A549 (cell line): Measurements from ENCODE around the gene TTBK2. TPM values are rescaled to one million over a fixed set of nuclear protein-coding genes. Genes with fewer than 3 reads are reported as not detected.

Source experiments
- ATAC-seq, 2 experiments: fragments of 200-7000 bp in 1 of 2; fragments of >200 bp in 1 of 2; cut with Nextera tagmentation in 1 of 2; cut with Tn5 transposase in 1 of 2; 3 replicates each; pipeline versions ENCODE4 v1.8.0 to v1.9.1; 2018 to 2020; ENCODE audit warnings: mild to moderate bottlenecking in 1 of 2, moderate library complexity in 1 of 2
- CTCF ChIA-PET: fragments of 300-600 bp; sonication (Branson Sonifier 250); formaldehyde crosslinking; extraction: SDS; loops from one replicate; lab custom pipeline; 2021; ENCODE audit warnings: antibody characterized with exemption, inconsistent platforms; lab: Yijun Ruan, JAX
- POLR2A ChIA-PET: fragments of 350-600 bp; formaldehyde crosslinking; extraction: SDS; loops from one replicate; lab custom pipeline; 2021; ENCODE audit warnings: antibody characterized with exemption, inconsistent platforms; lab: Yijun Ruan, JAX
- DNase-seq, 2 experiments: peaks; one replicate each; pipeline versions ENCODE4 v3.0.0 to v3.0.0-alpha.2; 2011 to 2016; ENCODE audit warnings: low read depth in 1 of 2, low spot score in 1 of 2
- FAIRE-seq: peaks from 2 replicates; lab custom pipeline; 2011; peaks lifted over from hg19 to GRCh38; lab: Jason Lieb, UNC
- H3K27ac ChIP-seq, 2 experiments: fragments of >200 bp; sonication (Bioruptor Twin); formaldehyde crosslinking; 3 replicates each; pipeline ENCODE4 v1.5.1; 2016 to 2017
- H3K4me1 ChIP-seq: fragments of >200 bp; sonication (Bioruptor Twin); formaldehyde crosslinking; 3 replicates; pipeline ENCODE4 v1.6.1; 2016
- H3K4me2 ChIP-seq: fragments of >200 bp; sonication (Bioruptor Twin); formaldehyde crosslinking; 3 replicates; pipeline ENCODE4 v1.6.1; 2016
- H3K4me3 ChIP-seq: fragments of >200 bp; sonication (Bioruptor Twin); formaldehyde crosslinking; 3 replicates; pipeline ENCODE4 v1.5.1; 2016
- H3K9me3 ChIP-seq: fragments of >200 bp; sonication (Bioruptor Twin); formaldehyde crosslinking; 3 replicates; pipeline ENCODE4 v1.6.1; 2016
- BCL3 ChIP-seq: fragments of >200 bp; sonication (Bioruptor Twin); formaldehyde crosslinking; IDR thresholded peaks from 3 replicates; pipeline ENCODE4 v1.6.1; 2016
- E2F6 ChIP-seq: IDR thresholded peaks from 2 replicates; pipeline ENCODE4 v1.6.1; 2012; ENCODE audit warnings: low read depth, borderline replicate concordance
- EHF ChIP-seq: fragments of 250-450 bp; sonication (Bioruptor Pico); IDR thresholded peaks from 2 replicates; pipeline ENCODE4 v1.5.0; 2020; ENCODE audit warnings: mild to moderate bottlenecking
- EP300 ChIP-seq, 2 experiments: fragments of >200 bp; sonication (Bioruptor Twin); formaldehyde crosslinking; IDR thresholded peaks; 2 replicates in 1 of 2; 3 replicates in 1 of 2; pipeline ENCODE4 v1.6.1; 2016 to 2017
- GATA3 ChIP-seq: IDR thresholded peaks from 2 replicates; pipeline ENCODE4 v1.6.1; 2012; ENCODE audit warnings: borderline replicate concordance
- HDAC2 ChIP-seq: fragments of 200-600 bp; sonication (generic); IDR thresholded peaks from 2 replicates; pipeline ENCODE4 v1.6.1; 2016
- HOXA7 ChIP-seq: fragments of 250-450 bp; sonication (Bioruptor Pico); IDR thresholded peaks from 2 replicates; pipeline ENCODE4 v1.5.0; 2020; ENCODE audit warnings: mild to moderate bottlenecking, moderate library complexity
- HOXB5 ChIP-seq: fragments of 250-450 bp; sonication (Bioruptor Pico); IDR thresholded peaks from 2 replicates; pipeline ENCODE4 v1.5.0; 2020; ENCODE audit warnings: mild to moderate bottlenecking, moderate library complexity
- MAFK ChIP-seq: fragments of 450-650 bp; IDR thresholded peaks from 2 replicates; pipeline ENCODE4 v1.6.1; 2014; ENCODE audit not compliant: partially characterized antibody
- NFE2L2 ChIP-seq: fragments of 150-350 bp; conservative IDR thresholded peaks from 2 replicates; pipeline ENCODE4 v1.6.1; 2014; ENCODE audit warnings: low read length
- NPAS2 ChIP-seq: fragments of 250-450 bp; sonication (Bioruptor Pico); IDR thresholded peaks from 2 replicates; pipeline ENCODE4 v1.8.0; 2022; ENCODE audit warnings: mild to moderate bottlenecking, moderate library complexity, borderline replicate concordance
- PBX3 ChIP-seq: IDR thresholded peaks from 2 replicates; pipeline ENCODE4 v1.6.1; 2012
- RCOR1 ChIP-seq: fragments of 150-350 bp; IDR thresholded peaks from 2 replicates; pipeline ENCODE4 v1.6.1; 2014; ENCODE audit warnings: antibody characterized with exemption, low read length, low read depth
- REST ChIP-seq: fragments of 200-600 bp; sonication (generic); IDR thresholded peaks from 2 replicates; pipeline ENCODE4 v1.6.1; 2016; ENCODE audit warnings: antibody characterized with exemption, mild to moderate bottlenecking, moderate library complexity
- RNF2 ChIP-seq: fragments of 200-600 bp; sonication (generic); IDR thresholded peaks from 2 replicates; pipeline ENCODE4 v1.6.1; 2016; ENCODE audit warnings: low read depth, mild to moderate bottlenecking, antibody characterized with exemption, moderate library complexity, borderline replicate concordance
- SMC3 ChIP-seq: fragments of >200 bp; sonication (Bioruptor Twin); formaldehyde crosslinking; IDR thresholded peaks from 3 replicates; pipeline ENCODE4 v1.6.1; 2018; ENCODE audit warnings: inconsistent platforms
- TFCP2L1 ChIP-seq: fragments of 250-450 bp; sonication (Bioruptor Pico); IDR thresholded peaks from 2 replicates; pipeline ENCODE4 v1.5.0; 2021; ENCODE audit warnings: mild to moderate bottlenecking
- ZNF302 ChIP-seq: fragments of 250-450 bp; sonication (Bioruptor Pico); IDR thresholded peaks from 2 replicates; pipeline ENCODE4 v1.9.0; 2021; ENCODE audit warnings: inconsistent platforms, mild to moderate bottlenecking, moderate library complexity
- WGBS: methylation state at CpG from one replicate; pipeline ENCODE4 v1.1.6; 2017; ENCODE audit errors: missing lambda C conversion rate; 5-methylcytosine and 5-hydroxymethylcytosine counted together
- polyA plus RNA-seq, 4 experiments: library from polyadenylated mRNA; depleted of rRNA in 3 of 4; stranded (reverse); fragments of >200 nt; fragmentation: RNase III in 1 of 4; extraction: RNeasy Plus Mini Kit Qiagen cat#74134 plus additional on column Dnase treatment in 1 of 4; gene quantifications; 2 replicates in 3 of 4; 3 replicates in 1 of 4; pipeline ENCODE4 v1.2.3, GENCODE V29; 2011 to 2017

Gene TTBK2
- polyA plus RNA-seq, 2 of the 4 experiments (the other 2 are of a cell fraction): 2.3 to 5.6 TPM

GRCh38 chr15:42749266-42749665 lies 171.3 kb downstream of the TTBK2 start:
- POLR2A ChIA-PET: no interaction called here
- no peak overlapping the region for H3K27ac ChIP-seq
- DNase-seq (no peak), FAIRE-seq (no peak), ATAC-seq (no peak)
- TF ChIP-seq MAFK (no peak), TFCP2L1 (CRISPR knock-in tag) (no peak), REST (no peak), RNF2 (no peak), BCL3 (no peak), EP300 (IDR thresholded peaks at IDR 0.05) (no peak), E2F6 (no peak), HDAC2 (no peak), HOXB5 (CRISPR knock-in tag) (no peak), GATA3 (no peak), NPAS2 (CRISPR knock-in tag) (no peak), ZNF302 (no peak), RCOR1 (no peak), NFE2L2 (no peak), EHF (CRISPR knock-in tag) (no peak), SMC3 (no peak)
- H3K4me1 ChIP-seq: no peaks in the 10 kb centered on the region
- no peak overlapping the region for H3K4me2 ChIP-seq
- no peak overlapping the region for H3K4me3 ChIP-seq
- CTCF ChIA-PET: no interaction called here
- 100% methylated on average over 1 of the region's 1 CpG for WGBS
- H3K9me3 ChIP-seq: no peaks in the 10 kb centered on the region

GRCh38 chr15:42744195-42744594 lies 176.4 kb downstream of the TTBK2 start:
- FAIRE-seq (no peak), ATAC-seq (no peak), DNase-seq (no peak)
- POLR2A ChIA-PET: interaction anchor here (0.5 kb wide), 1 partner anchor 19 kb away, joined by 3 read pairs; no protein-coding TSS in a partner anchor
- CTCF ChIA-PET: no interaction called here
- Histone ChIP-seq H3K4me2 (no peak overlapping the region), H3K4me1 (no peaks in the 10 kb centered on the region), H3K9me3 (no peaks in the 10 kb centered on the region), H3K27ac (no peak overlapping the region), H3K4me3 (no peak overlapping the region)
- TF ChIP-seq HOXA7 (CRISPR knock-in tag) (no peak), EP300 (IDR thresholded peaks at IDR 0.05) (no peak), GATA3 (no peak), E2F6 (no peak), HDAC2 (no peak), PBX3 (no peak)
- WGBS: 93% methylated on average over 1 of the region's 1 CpG
